Measurements from ENCODE around the gene PLA2G2F.

DNA sequence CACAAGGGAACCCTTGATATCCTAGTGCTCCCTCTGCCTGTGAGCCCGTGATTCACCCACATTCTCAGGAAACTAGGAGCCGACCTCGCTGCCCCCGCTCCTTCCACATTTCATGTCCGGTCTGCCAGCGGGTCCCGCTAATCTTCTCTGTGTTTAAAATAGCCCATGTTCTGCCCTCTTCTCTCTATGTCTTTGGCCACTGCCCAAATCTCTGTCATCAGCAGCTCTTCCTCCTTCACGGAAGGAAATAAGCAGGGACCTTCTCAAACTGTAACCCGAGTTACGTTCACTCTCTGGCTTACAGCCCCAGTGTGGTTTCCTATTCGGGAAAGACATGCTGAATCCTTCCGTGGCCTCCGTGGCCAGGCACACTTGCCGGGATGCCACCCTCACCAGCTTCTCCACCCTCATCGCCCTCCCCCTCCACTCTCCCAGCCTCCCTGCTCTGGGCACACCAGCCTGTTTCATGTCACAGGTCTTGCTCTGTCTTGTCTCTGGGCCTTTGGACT lies 25.6 kb downstream of the PLA2G2F start:
- no peak for TF ChIP-seq NFYB (CRISPR knock-in tag; conservative IDR thresholded peaks at IDR 0.05; ENCODE audit: low read depth)
- TF ChIP-seq, protein P1, sequence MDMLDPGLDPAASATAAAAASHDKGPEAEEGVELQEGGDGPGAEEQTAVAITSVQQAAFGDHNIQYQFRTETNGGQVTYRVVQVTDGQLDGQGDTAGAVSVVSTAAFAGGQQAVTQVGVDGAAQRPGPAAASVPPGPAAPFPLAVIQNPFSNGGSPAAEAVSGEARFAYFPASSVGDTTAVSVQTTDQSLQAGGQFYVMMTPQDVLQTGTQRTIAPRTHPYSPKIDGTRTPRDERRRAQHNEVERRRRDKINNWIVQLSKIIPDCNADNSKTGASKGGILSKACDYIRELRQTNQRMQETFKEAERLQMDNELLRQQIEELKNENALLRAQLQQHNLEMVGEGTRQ (CRISPR knock-in tag; IDR thresholded peaks at IDR 0.05), result no peak
- TF ChIP-seq, protein P2, sequence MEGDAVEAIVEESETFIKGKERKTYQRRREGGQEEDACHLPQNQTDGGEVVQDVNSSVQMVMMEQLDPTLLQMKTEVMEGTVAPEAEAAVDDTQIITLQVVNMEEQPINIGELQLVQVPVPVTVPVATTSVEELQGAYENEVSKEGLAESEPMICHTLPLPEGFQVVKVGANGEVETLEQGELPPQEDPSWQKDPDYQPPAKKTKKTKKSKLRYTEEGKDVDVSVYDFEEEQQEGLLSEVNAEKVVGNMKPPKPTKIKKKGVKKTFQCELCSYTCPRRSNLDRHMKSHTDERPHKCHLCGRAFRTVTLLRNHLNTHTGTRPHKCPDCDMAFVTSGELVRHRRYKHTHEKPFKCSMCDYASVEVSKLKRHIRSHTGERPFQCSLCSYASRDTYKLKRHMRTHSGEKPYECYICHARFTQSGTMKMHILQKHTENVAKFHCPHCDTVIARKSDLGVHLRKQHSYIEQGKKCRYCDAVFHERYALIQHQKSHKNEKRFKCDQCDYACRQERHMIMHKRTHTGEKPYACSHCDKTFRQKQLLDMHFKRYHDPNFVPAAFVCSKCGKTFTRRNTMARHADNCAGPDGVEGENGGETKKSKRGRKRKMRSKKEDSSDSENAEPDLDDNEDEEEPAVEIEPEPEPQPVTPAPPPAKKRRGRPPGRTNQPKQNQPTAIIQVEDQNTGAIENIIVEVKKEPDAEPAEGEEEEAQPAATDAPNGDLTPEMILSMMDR (IDR thresholded peaks at IDR 0.05), result no peak
- TF ChIP-seq, protein P3, sequence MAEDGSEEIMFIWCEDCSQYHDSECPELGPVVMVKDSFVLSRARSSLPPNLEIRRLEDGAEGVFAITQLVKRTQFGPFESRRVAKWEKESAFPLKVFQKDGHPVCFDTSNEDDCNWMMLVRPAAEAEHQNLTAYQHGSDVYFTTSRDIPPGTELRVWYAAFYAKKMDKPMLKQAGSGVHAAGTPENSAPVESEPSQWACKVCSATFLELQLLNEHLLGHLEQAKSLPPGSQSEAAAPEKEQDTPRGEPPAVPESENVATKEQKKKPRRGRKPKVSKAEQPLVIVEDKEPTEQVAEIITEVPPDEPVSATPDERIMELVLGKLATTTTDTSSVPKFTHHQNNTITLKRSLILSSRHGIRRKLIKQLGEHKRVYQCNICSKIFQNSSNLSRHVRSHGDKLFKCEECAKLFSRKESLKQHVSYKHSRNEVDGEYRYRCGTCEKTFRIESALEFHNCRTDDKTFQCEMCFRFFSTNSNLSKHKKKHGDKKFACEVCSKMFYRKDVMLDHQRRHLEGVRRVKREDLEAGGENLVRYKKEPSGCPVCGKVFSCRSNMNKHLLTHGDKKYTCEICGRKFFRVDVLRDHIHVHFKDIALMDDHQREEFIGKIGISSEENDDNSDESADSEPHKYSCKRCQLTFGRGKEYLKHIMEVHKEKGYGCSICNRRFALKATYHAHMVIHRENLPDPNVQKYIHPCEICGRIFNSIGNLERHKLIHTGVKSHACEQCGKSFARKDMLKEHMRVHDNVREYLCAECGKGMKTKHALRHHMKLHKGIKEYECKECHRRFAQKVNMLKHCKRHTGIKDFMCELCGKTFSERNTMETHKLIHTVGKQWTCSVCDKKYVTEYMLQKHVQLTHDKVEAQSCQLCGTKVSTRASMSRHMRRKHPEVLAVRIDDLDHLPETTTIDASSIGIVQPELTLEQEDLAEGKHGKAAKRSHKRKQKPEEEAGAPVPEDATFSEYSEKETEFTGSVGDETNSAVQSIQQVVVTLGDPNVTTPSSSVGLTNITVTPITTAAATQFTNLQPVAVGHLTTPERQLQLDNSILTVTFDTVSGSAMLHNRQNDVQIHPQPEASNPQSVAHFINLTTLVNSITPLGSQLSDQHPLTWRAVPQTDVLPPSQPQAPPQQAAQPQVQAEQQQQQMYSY (CRISPR knock-in tag; IDR thresholded peaks at IDR 0.05), result no peak
- no peak for TF ChIP-seq ZNF121 (CRISPR knock-in tag; IDR thresholded peaks at IDR 0.05)
- no peak for TF ChIP-seq ZNF232 (CRISPR knock-in tag; IDR thresholded peaks at IDR 0.05)
